Measurements from ENCODE around the gene TMEM238L.

DNA sequence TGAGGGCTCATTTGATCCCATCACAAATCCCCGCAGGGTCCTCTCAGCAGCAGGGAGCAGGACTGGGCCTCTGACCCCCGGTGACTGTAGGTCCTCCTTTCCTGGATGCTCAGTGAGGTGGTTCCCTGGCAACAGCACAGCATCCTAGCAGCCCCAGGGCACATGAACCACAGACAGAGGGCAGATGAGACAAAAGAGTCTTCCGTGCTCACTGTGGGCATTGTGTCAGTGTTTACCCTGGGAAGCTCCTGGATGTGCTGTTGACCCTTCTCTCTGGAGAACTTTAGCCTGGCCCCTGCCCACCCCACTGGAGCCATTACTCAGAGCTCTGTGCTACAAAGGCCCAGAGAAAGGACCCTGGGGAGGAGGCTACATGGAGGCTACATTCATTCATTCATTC lies 52.3 kb downstream of the TMEM238L start:
- TF ChIP-seq, protein P1, sequence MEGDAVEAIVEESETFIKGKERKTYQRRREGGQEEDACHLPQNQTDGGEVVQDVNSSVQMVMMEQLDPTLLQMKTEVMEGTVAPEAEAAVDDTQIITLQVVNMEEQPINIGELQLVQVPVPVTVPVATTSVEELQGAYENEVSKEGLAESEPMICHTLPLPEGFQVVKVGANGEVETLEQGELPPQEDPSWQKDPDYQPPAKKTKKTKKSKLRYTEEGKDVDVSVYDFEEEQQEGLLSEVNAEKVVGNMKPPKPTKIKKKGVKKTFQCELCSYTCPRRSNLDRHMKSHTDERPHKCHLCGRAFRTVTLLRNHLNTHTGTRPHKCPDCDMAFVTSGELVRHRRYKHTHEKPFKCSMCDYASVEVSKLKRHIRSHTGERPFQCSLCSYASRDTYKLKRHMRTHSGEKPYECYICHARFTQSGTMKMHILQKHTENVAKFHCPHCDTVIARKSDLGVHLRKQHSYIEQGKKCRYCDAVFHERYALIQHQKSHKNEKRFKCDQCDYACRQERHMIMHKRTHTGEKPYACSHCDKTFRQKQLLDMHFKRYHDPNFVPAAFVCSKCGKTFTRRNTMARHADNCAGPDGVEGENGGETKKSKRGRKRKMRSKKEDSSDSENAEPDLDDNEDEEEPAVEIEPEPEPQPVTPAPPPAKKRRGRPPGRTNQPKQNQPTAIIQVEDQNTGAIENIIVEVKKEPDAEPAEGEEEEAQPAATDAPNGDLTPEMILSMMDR (IDR thresholded peaks at IDR 0.05), result no peak
- no peak for TF ChIP-seq POLR2A (IDR thresholded peaks at IDR 0.05)
